ENCODE results near the gene LARP1B.

LARP1B gene

GRCh38 chr4:128228845-128229795 lies 168.0 kb downstream of the LARP1B start:
- H3K4me3 ChIP-seq (ENCODE audit: low read length): no peak overlapping the region
- no peak for TF ChIP-seq CTCF (IDR thresholded peaks at IDR 0.05; ENCODE audit: insufficient read depth, low read depth, low read length, missing control alignments)
- peak; percentile 74 for DNase-seq (ENCODE audit: low read depth)

- no peak overlapping the region for H3K4me3 ChIP-seq (ENCODE audit: low read length)
- no peak for TF ChIP-seq CTCF (IDR thresholded peaks at IDR 0.05; ENCODE audit: insufficient read depth, low read depth, low read length, missing control alignments)
- peak; percentile 28 for DNase-seq (ENCODE audit: low read depth)
Measured at GRCh38 chr4:128232719-128233118, 171.6 kb downstream of the LARP1B start.

GRCh38 chr4:128234836-128235235 lies 173.7 kb downstream of the LARP1B start:
- no peak for DNase-seq (ENCODE audit: low read depth)
- no peak for TF ChIP-seq CTCF (IDR thresholded peaks at IDR 0.05; ENCODE audit: insufficient read depth, low read depth, low read length, missing control alignments)
- H3K4me3 ChIP-seq (ENCODE audit: low read length): no peak overlapping the region

- DNase-seq (ENCODE audit: low read depth): no peak
- no peak for TF ChIP-seq CTCF (IDR thresholded peaks at IDR 0.05; ENCODE audit: insufficient read depth, low read depth, low read length, missing control alignments)
- no peak overlapping the region for H3K4me3 ChIP-seq (ENCODE audit: low read length)
Measured at GRCh38 chr4:128241019-128241418, 179.9 kb downstream of the LARP1B start.

- TF ChIP-seq CTCF (IDR thresholded peaks at IDR 0.05; ENCODE audit: insufficient read depth, low read depth, low read length, missing control alignments): no peak
- DNase-seq (ENCODE audit: low read depth): peak; percentile 98
- no peak overlapping the region for H3K4me3 ChIP-seq (ENCODE audit: low read length)
Measured at GRCh38 chr4:128241425-128241913, 180.4 kb downstream of the LARP1B start.

- TF ChIP-seq CTCF (IDR thresholded peaks at IDR 0.05; ENCODE audit: insufficient read depth, low read depth, low read length, missing control alignments): no peak
- no peak overlapping the region for H3K4me3 ChIP-seq (ENCODE audit: low read length)
- no peak for DNase-seq (ENCODE audit: low read depth)
Measured at GRCh38 chr4:128241981-128242380, 180.9 kb downstream of the LARP1B start.

Measured in epithelial cell of esophagus (primary cell).